Stimulated activated memory B cell treated with anti-CD40 and anti-IgM and Interleukin-4, amounts not matched to agents 10 μg/mL and 1 μg/mL and 100 μg/mL, for 72 hours (primary cell): ENCODE measurements around the gene CBARP.

ENCODE experiments used
- ATAC-seq: fragments of 150-1000 bp; cut with Tn5 transposase; 2 replicates; pipeline ENCODE4 v1.10.0; 2021
- H3K27ac Mint-ChIP-seq: one replicate; pipeline ENCODE4 v1.8.0; 2022; ENCODE audit warnings: mild to moderate bottlenecking, mixed read lengths
- H3K27me3 Mint-ChIP-seq: one replicate; pipeline ENCODE4 v1.8.0; 2022; ENCODE audit warnings: mixed read lengths
- H3K36me3 Mint-ChIP-seq: one replicate; pipeline ENCODE4 v1.8.0; 2022; ENCODE audit warnings: mixed read lengths
- H3K4me1 Mint-ChIP-seq: one replicate; pipeline ENCODE4 v1.8.0; 2022; ENCODE audit warnings: mixed read lengths
- H3K4me3 Mint-ChIP-seq: one replicate; pipeline ENCODE4 v1.8.0; 2022; ENCODE audit warnings: mild to moderate bottlenecking, moderate library complexity, mixed read lengths
- H3K9me3 Mint-ChIP-seq: one replicate; pipeline ENCODE4 v1.8.0; 2022; ENCODE audit warnings: mixed read lengths

The CBARP gene

GRCh38 chr19:1270213-1270853 is 32.5 kb upstream of the CBARP start:
- peak overlapping the region; percentile 59 for H3K27ac Mint-ChIP-seq
- peak overlapping the region; percentile 84 for H3K4me3 Mint-ChIP-seq
- peaks cover 51% of the 10 kb centered on the region for H3K36me3 Mint-ChIP-seq
- ATAC-seq: no peak
- no peaks in the 10 kb centered on the region for H3K27me3 Mint-ChIP-seq
- no peaks in the 10 kb centered on the region for H3K9me3 Mint-ChIP-seq
- peaks cover 70% of the 10 kb centered on the region for H3K4me1 Mint-ChIP-seq

- Mint-ChIP-seq H3K4me3 (peak overlapping the region; percentile 84), H3K27ac (peak overlapping the region; percentile 97), H3K36me3 (peaks cover 48% of the 10 kb centered on the region), H3K27me3 (no peaks in the 10 kb centered on the region), H3K4me1 (peaks cover 77% of the 10 kb centered on the region), H3K9me3 (no peaks in the 10 kb centered on the region)
- peak; percentile 22 for ATAC-seq
Observed at GRCh38 chr19:1269478-1270212, 31.8 kb upstream of the CBARP start.

- H3K4me1 Mint-ChIP-seq: peaks cover 81% of the 10 kb centered on the region
- ATAC-seq: peak; percentile 80
- peak within 1 kb of the TSS; percentile 97 for H3K27ac Mint-ChIP-seq
- H3K9me3 Mint-ChIP-seq: no peaks in the 10 kb centered on the region
- H3K36me3 Mint-ChIP-seq: peaks cover 49% of the 10 kb centered on the region
- H3K27me3 Mint-ChIP-seq: no peaks in the 10 kb centered on the region
- peak within 1 kb of the TSS; percentile 84 for H3K4me3 Mint-ChIP-seq
Observed at GRCh38 chr19:1269065-1269477, 31.3 kb upstream of the CBARP start, which contains the start of gene CIRBP. Gene CIRBP (plus strand): TSS chr19:1269332. CDS start chr19:1270934, 1,602 bp downstream.

- no peak for ATAC-seq
- H3K9me3 Mint-ChIP-seq: no peaks in the 10 kb centered on the region
- H3K27me3 Mint-ChIP-seq: no peaks in the 10 kb centered on the region
- H3K27ac Mint-ChIP-seq: peak overlapping the region; percentile 97
- peaks cover 78% of the 10 kb centered on the region for H3K4me1 Mint-ChIP-seq
- H3K36me3 Mint-ChIP-seq: peaks cover 43% of the 10 kb centered on the region
- H3K4me3 Mint-ChIP-seq: peak overlapping the region; percentile 84
Observed at GRCh38 chr19:1268226-1269064, 30.6 kb upstream of the CBARP start.

- no peak for ATAC-seq
- H3K27ac Mint-ChIP-seq: peak overlapping the region; percentile 97
Observed at GRCh38 chr19:1267477-1268225, 29.8 kb upstream of the CBARP start.

GRCh38 chr19:1266916-1267476 is 29.2 kb upstream of the CBARP start:
- ATAC-seq: peak; percentile 2
- Mint-ChIP-seq H3K36me3 (peaks cover 29% of the 10 kb centered on the region), H3K27me3 (no peaks in the 10 kb centered on the region), H3K4me3 (peak overlapping the region; percentile 73), H3K27ac (peak overlapping the region; percentile 97), H3K4me1 (peaks cover 82% of the 10 kb centered on the region), H3K9me3 (no peaks in the 10 kb centered on the region)

More at GRCh38 chr19:1267477-1268225, 29.8 kb upstream of the CBARP start:
- Mint-ChIP-seq H3K27me3 (no peaks in the 10 kb centered on the region), H3K9me3 (no peaks in the 10 kb centered on the region), H3K4me3 (peak overlapping the region; percentile 69), H3K4me1 (peaks cover 78% of the 10 kb centered on the region), H3K36me3 (peaks cover 35% of the 10 kb centered on the region)

GRCh38 chr19:1266129-1266915 is 28.5 kb upstream of the CBARP start:
- H3K4me1 Mint-ChIP-seq: peaks cover 82% of the 10 kb centered on the region
- peaks cover 22% of the 10 kb centered on the region for H3K36me3 Mint-ChIP-seq
- peak overlapping the region; percentile 97 for H3K27ac Mint-ChIP-seq
- H3K9me3 Mint-ChIP-seq: no peaks in the 10 kb centered on the region
- H3K4me3 Mint-ChIP-seq: peak overlapping the region; percentile 73
- peak; percentile 66 for ATAC-seq
- no peaks in the 10 kb centered on the region for H3K27me3 Mint-ChIP-seq

- Mint-ChIP-seq H3K27me3 (no peaks in the 10 kb centered on the region), H3K36me3 (peaks cover 15% of the 10 kb centered on the region), H3K9me3 (no peaks in the 10 kb centered on the region), H3K27ac (peak overlapping the region; percentile 97), H3K4me3 (peak overlapping the region; percentile 74), H3K4me1 (peaks cover 81% of the 10 kb centered on the region)
- peak; percentile 2 for ATAC-seq
Observed at GRCh38 chr19:1265615-1266128, 27.9 kb upstream of the CBARP start.

GRCh38 chr19:1264801-1265614 is 27.2 kb upstream of the CBARP start:
- Mint-ChIP-seq H3K4me1 (peaks cover 78% of the 10 kb centered on the region), H3K27me3 (no peaks in the 10 kb centered on the region), H3K4me3 (peak overlapping the region; percentile 74), H3K27ac (peak overlapping the region; percentile 97), H3K36me3 (peaks cover 9% of the 10 kb centered on the region), H3K9me3 (no peaks in the 10 kb centered on the region)
- ATAC-seq: peak; percentile 37

- Mint-ChIP-seq H3K36me3 (peaks cover 7% of the 10 kb centered on the region), H3K4me1 (peaks cover 81% of the 10 kb centered on the region), H3K4me3 (peak overlapping the region; percentile 81), H3K27ac (peak overlapping the region; percentile 97), H3K9me3 (no peaks in the 10 kb centered on the region), H3K27me3 (no peaks in the 10 kb centered on the region)
- ATAC-seq: no peak
Observed at GRCh38 chr19:1263188-1263587, 25.4 kb upstream of the CBARP start.

- no peaks in the 10 kb centered on the region for H3K27me3 Mint-ChIP-seq
- ATAC-seq: no peak
- peak overlapping the region; percentile 81 for H3K4me3 Mint-ChIP-seq
- H3K4me1 Mint-ChIP-seq: peaks cover 81% of the 10 kb centered on the region
- H3K36me3 Mint-ChIP-seq: peaks cover 12% of the 10 kb centered on the region
- peak overlapping the region; percentile 97 for H3K27ac Mint-ChIP-seq
- H3K9me3 Mint-ChIP-seq: no peaks in the 10 kb centered on the region
Observed at GRCh38 chr19:1262623-1263123, 24.9 kb upstream of the CBARP start.

GRCh38 chr19:1261798-1262622 is 24.2 kb upstream of the CBARP start:
- peak overlapping the region; percentile 97 for H3K27ac Mint-ChIP-seq
- no peaks in the 10 kb centered on the region for H3K27me3 Mint-ChIP-seq
- peaks cover 80% of the 10 kb centered on the region for H3K4me1 Mint-ChIP-seq
- H3K9me3 Mint-ChIP-seq: no peaks in the 10 kb centered on the region
- ATAC-seq: no peak
- peak overlapping the region; percentile 97 for H3K4me3 Mint-ChIP-seq
- H3K36me3 Mint-ChIP-seq: peaks cover 18% of the 10 kb centered on the region
